ENCODE data around the gene FAM151A.

The FAM151A gene

DNA sequence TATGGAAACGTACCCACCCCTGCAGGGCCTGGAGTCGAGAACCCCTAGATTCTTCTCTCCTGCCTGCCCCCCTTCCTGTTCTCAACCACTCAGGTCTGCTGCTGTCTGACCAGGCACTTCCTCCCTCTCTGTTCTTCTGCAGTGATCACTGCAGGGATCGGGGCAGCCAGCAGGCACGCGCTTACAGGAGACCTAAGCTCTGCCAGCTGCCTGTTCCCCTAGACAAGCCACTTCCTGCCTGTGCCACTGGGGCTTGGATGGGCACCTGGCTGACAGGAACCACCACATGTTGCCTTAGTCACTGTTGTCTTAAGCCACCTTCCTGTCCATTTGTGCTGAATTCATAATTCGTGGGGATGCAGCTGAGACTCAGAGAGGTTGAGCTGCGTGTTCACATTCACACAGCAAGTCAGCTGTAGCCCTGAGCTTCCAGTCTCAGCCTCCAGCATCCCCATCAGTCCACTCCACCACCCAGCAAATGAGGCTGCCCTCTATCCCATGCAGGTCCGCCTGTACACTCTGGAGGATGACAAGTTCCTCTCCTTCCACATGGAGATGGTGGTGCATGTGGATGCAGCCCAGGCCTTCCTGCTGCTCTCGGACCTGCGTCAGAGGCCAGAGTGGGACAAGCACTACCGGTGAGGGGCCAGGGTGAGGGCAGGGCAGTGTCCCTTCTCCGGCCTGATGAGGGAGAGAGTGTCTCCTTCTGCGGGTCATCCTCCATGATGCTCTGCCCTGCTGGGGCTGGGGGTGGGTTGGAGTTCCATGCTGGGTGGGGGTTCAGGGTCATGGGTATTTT lies 18.6 kb downstream of the FAM151A start:
- peak in 1 of 2 donors; percentile 7 for DNase-seq (ENCODE audit: extremely low read depth in 1 of 2, low read depth in 1 of 2)

DNA sequence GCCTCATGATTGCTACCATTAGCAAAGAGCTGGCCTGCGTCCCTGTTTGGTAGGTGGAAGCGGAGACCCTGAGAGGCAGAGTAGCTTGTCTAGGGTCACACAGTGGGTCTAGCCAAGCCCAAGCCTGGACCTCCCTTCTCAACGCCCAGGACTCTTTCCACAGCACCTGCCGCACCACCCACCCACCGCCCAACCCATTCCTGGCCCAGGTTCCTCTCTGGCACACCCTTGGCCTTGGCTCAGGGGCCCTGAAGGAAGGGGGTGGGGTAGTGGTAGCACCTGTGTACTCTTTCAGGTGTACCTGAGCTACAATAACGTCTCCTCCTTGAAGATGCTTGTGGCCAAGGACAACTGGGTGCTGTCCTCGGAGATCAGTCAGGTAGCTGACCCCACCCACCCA lies 19.3 kb downstream of the FAM151A start:
- DNase-seq (ENCODE audit: extremely low read depth in 1 of 2, low read depth in 1 of 2), result no peak

DNA sequence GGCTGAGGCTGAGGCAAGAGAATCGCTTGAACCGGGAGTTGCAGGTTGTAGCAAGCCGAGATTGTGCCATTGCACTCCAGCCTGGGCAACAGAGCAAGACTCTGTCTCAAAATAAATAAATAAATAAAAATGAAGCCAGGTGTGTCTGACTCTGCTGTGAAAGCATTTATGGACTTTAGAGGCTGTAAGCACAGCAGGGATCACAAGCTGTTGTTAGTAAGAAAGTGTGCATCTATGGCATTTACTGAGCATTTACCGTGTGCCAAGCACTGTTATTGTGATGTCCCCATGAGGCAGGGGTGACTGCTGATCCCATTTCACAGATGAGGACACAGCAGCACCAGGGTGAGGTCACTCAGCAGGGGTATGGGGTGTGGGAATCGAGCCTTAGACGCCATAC lies 20.1 kb downstream of the FAM151A start:
- DNase-seq (ENCODE audit: extremely low read depth in 1 of 2, low read depth in 1 of 2), result no peak

DNA sequence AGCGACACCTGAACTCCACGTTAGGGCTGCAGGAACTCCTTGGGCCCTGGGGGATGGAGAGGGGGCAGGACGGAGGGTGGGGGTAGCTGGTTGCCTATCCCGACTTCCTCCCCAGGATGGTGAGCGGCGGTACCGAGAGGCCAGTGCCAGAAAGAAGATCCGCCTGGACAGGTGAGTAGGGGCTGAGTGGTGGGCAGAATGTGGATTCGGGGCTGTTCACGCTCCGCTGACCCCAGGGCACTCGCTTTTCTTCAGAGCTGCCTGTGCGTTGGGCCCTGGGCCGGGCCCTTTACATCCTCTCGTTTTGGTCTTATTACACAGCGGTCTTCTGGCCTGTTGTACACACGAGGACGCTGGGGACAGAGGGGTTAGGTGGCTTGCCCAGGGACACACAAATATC lies 20.8 kb downstream of the FAM151A start:
- no peak for DNase-seq (ENCODE audit: extremely low read depth in 1 of 2, low read depth in 1 of 2)

DNA sequence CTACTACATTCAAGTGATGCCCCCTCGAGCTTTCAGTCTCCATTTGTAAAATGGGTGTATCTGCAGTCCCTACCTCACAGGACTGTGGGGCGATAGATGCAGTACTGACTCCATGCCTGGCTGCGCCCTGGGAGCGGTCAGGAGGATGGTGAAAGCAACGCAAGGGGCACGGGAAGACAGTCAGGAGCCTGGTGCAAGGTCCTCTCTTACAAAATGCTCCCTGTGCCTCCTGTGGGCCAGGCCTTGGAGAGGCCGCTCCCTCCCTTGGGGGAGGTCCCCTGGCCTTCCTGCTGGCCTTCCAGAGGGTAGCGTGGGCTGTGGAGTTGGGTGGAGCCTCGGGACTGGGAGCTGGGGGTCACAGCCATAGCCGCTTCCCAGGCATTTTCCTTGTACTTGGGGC lies 21.6 kb downstream of the FAM151A start:
- DNase-seq (ENCODE audit: extremely low read depth in 1 of 2, low read depth in 1 of 2), result no peak

DNA sequence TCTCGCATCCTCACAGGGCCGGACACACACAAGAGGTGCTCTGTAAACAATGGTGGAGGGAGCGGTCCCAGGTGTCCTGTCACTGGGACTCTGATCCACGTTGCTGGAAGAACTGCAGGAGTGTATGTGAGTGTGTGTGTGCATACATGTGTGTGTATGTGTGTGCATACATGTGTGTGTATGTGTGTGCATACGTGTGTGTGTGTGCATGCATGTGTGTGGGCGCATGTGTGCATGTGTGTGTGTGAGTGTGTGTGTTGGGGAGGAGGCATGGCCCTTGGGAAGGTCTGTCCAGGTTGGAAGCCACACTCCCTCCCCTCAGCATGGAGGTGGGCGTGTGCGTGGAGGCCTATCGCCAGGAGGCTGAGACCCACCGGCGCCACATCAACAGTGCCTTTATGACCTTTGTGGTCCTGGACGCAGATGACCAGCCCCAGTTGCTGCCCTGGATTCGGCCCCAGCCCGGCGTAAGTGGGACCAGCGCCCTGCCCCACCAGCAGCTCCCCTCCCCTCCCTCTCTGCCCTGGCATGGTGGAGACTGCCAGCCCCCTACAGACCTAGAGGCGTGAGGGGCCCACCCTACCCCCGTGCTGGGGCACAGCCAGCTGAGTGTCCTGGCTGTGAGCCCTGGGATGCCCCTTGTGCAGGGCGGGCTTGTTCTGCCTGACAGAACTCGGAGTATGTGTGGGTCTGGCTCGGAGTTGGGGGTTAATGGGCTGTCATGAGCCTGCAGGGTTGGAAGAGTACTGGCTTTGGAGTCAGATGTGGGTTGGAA lies 22.2 kb downstream of the FAM151A start:
- no peak for DNase-seq (ENCODE audit: extremely low read depth in 1 of 2, low read depth in 1 of 2)

DNA sequence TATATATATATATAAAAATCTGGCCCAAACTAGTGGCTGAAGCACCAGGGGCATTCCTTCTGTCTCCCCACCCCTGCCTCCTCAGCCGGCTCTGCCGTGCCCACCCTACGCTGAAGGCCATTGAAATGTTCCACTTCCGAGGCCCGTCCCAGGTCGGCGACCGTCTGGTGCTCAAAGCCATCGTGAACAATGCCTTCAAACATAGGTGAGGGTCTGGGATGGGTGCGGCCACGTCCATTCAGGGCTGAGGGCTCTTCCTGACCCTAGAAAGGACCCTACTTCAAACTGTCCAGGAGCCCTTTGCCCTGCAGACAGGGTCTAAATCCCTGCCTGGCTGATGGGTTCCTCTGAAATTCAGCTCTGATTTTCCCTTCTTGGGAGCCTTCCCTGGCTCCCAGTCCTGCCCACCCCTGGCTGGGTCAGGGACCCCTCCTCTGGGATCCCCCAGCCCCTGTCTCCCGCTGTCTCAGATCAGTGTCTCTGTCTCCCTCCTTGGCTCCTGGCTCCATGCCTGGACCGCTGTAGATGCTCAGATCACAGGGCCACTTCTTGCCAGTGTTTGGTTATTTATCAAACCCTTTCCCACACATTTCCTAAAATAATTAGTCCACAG lies 24.0 kb downstream of the FAM151A start:
- DNase-seq (ENCODE audit: extremely low read depth in 1 of 2, low read depth in 1 of 2), result no peak

DNA sequence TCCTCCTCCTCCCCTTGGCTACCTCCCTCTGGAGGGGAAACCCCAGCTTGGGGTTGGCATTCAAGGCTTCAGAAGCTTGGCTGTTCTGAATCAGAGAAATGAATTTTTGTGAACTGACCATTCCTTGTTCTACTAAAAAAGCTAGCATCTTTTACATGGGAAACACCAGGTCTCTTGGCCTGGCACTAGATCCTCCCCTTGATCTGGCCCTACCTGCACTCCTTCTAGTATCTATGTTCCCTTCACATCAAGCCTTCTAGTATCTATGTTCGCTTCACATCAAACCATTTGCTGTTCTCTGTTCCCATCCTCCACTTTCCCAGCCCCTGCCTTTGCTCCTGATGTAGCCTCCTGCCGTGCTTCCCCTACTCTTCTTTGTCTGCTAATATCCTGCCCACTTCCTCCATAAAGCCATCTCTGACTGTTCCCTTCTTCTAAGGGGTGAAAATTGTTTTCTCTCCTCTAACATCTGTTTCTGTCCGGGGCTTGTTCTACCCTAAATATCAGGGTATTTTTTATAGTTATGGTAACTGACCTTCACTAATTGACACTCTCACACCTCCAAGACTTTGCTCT lies 25.8 kb downstream of the FAM151A start:
- DNase-seq (ENCODE audit: extremely low read depth in 1 of 2, low read depth in 1 of 2), result no peak

DNA sequence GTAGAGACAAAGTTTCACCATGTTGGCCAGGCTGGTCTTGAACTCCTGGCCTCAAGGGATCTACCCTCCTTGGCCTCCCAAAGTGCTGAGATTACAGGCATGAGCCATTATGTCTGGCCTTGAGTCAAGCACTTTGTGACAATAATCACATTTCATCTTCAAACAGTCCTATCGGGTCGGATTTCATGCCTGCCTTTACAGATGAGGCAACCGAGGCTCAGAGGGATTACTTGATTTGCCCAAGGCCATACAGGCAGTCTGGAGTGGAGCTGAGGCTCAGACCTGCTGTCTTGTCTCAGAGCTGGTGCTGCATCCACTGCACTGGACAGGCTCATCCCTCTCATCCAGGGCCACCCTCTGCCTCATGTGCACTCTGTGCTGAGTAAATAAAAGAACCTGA lies 26.6 kb downstream of the FAM151A start:
- DNase-seq (ENCODE audit: extremely low read depth in 1 of 2, low read depth in 1 of 2), result no peak

DNA sequence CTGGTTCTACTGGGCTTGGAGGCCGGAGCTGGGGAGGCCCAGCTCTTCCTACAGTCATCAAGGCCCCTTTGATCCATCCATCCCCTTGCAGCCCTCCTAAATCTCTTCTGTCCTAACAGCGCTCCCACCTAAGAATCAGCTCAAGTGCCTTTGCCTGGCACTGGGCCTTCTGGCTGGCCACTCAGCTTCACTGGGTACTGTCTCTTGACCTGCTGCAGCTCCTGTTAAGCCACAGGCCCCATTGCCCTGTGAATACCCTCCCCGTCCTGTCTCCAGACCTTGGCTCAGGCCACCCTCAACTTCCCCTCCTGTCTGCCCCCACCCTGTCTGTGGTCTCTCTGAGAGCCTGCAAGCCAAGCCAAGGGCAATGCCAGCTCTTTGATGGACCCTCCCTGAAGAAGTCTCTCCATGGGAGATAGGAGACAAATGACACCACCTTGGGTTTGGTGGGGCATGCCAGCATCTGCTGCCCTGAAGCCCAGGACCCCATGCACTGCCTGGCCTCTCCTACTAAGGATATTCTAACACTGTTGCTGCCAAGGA lies 27.3 kb downstream of the FAM151A start:
- DNase-seq (ENCODE audit: extremely low read depth in 1 of 2, low read depth in 1 of 2), result no peak

DNA sequence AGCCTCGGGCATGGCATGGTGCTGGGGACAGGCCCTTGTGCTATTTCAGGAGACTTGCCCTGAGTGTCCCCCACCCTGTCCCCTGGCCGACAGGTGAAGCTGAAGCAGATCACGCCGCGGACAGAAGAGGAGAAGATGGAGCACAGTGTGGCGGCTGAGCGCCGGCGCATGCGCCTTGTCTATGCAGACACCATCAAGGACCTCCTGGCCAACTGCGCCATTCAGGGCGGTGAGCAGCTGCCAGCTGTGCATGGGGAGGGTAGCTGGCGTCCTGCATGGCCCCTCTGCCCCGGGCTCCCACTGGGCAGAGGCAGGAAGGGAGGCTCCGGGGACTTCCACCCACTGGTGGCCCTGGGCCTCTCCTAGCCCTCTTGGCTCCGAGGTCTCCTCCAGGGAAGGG lies 28.9 kb downstream of the FAM151A start:
- no peak for DNase-seq (ENCODE audit: extremely low read depth in 1 of 2, low read depth in 1 of 2)

DNA sequence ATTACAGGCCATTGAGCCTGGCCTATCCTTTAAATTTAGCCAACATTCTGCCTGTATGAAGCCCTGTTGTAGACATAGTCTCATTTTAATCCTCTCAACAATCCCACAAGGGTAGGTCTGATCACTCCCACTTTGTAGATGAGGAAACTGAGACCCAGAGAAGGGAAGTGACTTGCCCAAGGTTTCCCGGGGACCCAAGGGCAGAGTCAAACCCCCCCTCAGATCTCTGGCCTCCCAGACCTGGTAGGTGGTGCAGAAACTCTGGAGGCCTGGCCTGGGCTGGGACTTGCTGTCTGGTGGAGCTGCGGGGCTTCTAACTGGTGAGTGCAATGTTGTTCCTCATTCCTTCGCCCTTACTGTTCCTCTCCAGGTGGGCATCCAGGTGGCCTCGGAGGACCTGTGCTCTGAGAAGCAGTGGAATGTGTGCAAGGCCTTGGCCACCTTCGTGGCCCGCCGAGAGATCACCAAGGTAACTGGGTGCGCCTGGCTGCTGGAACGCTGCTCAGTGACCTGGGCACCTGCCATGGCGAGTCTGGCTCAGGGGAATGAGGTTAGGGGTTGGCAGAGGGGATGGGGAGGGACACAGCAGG lies 29.7 kb downstream of the FAM151A start:
- DNase-seq (ENCODE audit: extremely low read depth in 1 of 2, low read depth in 1 of 2), result no peak

DNA sequence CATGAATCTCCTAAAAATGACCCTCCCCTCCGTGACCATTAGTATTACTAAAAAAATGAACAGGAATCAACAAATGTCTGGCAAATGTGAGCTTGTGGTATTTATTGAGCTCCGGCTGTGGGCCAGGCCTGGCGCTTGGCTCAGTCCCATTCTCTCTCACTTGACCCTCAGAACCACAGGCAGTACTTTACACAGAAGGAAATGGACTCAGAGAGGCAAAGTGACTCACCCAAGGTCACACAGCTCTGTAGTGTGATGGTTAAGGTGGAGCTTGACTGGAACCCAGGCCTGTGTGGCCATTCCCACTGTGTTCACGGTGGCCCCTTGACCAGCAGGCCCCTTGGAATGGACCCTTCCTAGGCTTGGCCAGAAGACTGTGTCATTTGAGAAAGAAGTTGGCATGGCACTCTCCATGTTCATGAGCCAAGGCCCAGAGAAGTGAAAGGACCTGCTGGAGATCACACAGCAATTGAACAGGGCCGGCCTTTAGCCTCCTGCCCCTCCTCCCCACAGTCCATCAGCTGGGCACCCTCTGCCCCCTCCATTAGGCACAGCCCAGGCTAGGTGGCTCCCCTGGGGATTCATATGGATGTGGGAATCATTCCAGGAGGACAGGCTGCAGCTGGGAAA lies 32.1 kb downstream of the FAM151A start:
- DNase-seq (ENCODE audit: extremely low read depth in 1 of 2, low read depth in 1 of 2), result no peak

DNA sequence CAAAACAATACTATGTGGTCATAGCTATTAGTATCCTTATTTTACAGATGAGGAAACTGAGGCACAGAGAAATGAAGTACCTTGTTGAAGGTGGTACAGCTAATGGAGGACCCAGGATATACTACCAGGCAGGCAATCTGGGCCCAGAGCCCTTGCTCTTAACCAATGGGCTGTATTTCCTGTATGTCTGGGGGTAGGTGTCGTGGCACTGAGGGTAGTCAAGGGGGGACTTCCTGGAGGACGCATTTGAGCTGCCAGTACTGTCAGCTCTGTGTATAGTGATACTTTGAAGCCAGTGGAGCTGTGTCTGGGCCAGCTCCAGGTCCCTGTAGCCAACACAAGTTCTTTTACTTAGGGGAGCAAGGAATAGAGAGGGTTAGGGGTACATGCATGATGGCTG lies 34.9 kb downstream of the FAM151A start:
- no peak for DNase-seq (ENCODE audit: extremely low read depth in 1 of 2, low read depth in 1 of 2)

DNA sequence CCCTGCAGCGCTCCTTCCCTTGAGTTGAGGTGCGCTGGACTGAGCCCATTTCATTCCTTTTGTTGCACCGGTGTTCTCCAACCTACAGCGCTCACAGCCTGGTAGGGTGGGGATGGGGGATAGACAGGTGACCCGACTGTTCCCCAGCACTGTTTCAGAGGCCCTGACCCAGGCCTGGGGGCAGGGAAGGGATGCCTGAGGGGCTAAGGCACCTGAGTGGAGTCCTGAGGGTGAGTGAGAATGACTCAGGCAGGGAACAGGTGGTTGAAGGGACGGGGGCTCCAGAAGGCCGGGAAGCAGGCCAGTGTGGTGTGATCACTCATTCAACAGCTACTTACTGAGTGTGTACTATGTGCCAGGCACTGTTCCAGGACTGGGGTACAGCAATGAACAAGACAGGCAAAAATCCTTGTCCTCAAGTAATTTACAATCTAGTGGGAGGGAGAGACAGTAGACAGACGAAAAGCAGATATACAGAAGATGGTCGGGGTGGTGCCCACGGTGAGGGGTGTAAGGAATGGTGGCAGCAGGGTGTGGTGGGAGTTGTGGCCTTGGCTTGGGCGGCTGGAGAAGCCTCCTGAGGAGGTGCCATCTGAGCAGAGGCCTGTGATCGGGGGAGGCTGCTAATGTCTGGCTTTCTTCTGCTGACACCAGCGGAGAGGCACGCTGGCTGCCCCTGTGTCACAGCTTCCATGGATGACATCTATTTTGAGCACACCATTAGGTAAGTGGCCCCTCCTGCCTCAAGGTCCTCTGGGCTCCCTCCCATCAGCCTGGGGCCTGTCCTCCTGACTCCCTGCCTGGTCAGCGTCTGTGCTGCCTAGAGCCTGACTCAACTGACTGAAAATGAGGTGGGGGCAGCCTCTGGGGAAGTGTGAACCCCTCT lies 37.9 kb downstream of the FAM151A start:
- no peak for DNase-seq (ENCODE audit: extremely low read depth in 1 of 2, low read depth in 1 of 2)

DNA sequence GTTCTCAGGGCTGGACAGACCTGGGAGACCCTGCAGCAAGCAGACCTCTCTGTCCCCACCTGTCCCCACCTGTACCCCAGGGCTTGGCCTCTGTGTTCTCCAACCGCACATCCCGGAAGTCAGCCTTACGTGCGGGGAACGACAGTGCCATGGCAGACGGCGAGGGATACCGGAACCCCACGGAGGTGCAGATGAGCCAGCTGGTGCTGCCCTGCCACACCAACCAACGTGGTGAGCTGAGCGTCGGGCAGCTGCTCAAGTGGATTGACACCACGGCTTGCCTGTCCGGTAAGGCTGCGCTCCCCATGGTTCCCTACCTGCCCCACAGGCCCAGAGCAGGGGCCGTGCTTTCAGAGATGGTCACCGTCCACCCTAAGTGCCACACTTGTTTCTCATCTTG lies 38.8 kb downstream of the FAM151A start:
- DNase-seq (ENCODE audit: extremely low read depth in 1 of 2, low read depth in 1 of 2), result no peak

DNA sequence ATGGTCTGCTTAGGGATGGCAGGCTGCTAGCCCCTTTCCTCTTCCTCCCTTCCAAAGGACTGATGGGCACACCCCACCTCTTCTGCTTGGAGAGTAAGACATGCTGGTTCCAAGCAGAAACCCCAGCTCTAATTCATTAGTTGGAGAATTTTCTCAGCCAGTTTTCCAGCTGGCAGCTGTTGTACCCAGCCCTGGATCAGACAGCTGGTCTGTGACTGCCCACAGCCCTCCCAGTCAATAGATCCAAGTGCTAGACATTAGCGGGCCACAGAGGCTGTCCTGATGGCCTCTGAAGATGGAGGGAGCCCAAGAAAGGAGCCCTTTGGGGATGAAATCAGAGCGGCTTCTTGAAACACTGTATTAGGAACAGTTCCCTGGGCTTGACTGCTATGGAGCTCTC lies 39.5 kb downstream of the FAM151A start:
- DNase-seq (ENCODE audit: extremely low read depth in 1 of 2, low read depth in 1 of 2), result no peak

DNA sequence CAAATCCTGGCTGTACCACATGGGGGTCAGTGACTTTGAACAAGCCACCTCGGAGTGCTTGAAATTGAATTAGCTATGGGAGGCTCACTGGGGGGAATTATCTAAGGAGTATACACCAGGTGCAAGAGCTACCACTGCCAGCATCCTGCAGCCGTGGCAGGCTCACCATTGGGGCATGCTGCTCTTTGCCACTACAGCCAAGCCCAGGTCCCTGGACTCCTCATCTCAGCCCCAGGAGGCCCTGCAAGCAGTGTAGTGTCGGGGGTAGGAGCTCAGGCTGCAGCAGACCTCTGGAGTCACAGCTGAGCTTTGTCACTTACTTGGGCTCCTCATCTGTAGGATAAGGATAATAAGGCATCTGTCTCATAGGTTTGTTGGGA lies 40.0 kb downstream of the FAM151A start:
- DNase-seq (ENCODE audit: extremely low read depth in 1 of 2, low read depth in 1 of 2), result no peak

DNA sequence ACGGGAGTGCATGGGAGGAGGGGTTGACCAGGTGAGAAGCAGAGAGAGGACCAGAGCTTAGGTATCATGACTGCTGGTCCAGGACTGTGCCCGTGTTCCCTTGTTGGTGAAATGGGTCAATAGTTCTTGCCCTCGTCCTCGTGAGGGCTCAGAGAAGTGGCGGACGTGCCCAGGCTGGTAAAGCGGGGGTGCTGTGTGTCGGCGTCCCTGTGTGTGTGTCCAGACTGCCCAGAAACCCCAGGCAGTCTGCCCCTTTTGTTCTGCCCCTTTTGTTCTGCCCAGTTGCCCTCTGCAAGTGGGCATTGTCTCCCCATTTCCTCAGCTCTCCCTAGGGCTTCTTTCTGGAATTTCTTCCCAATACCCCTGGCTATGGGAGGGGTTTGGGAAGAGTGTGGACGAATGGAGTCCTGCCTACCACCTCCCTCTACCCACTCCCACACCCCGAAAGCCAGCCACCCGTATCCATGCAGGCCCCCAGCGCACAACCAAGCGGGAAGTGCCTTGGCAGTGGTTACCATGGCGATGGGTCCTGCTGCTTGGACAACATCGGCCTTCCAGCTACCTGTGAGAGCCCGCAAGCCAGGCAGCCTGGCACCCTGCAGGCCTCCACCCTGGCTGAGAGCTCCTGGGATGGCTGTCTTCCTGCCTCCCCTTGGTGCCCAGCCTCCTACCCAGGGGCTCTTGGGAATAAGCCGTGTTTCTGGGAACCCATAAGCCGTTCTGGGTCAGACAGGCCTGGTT lies 40.6 kb downstream of the FAM151A start:
- DNase-seq (ENCODE audit: extremely low read depth in 1 of 2, low read depth in 1 of 2), result no peak

Data from stimulated activated CD8-positive, alpha-beta memory T cell treated with anti-CD3 and anti-CD28 coated beads, Interleukin-7, amount 100 ng/mL, for 48 hours (primary cell).